Measurements from ENCODE around the gene GALNS.

The GALNS gene

GRCh38 chr16:88839745-88840599 is 16.8 kb downstream of the GALNS start:
- TF ChIP-seq CSDC2 (CRISPR knock-in tag; IDR thresholded peaks at IDR 0.05): no peak
- TF ChIP-seq GLIS3 (CRISPR knock-in tag; IDR thresholded peaks at IDR 0.05): no peak
- no peak for TF ChIP-seq OSR1 (CRISPR knock-in tag; IDR thresholded peaks at IDR 0.05)
- TF ChIP-seq ZC3H10 (CRISPR knock-in tag; IDR thresholded peaks at IDR 0.05): no peak
- no peak for TF ChIP-seq POU6F1 (CRISPR knock-in tag; IDR thresholded peaks at IDR 0.05; ENCODE audit: borderline replicate concordance, low read depth)
- TF ChIP-seq TSHZ2 (CRISPR knock-in tag; IDR thresholded peaks at IDR 0.05): no peak
- TF ChIP-seq ZFP3 (CRISPR knock-in tag; IDR thresholded peaks at IDR 0.05): no peak
- TF ChIP-seq CREB5 (CRISPR knock-in tag; IDR thresholded peaks at IDR 0.05; ENCODE audit: low read depth): no peak
- no peak for TF ChIP-seq SNAI2 (CRISPR knock-in tag; IDR thresholded peaks at IDR 0.05)
- no peak for TF ChIP-seq PPARA (CRISPR knock-in tag; IDR thresholded peaks at IDR 0.05; ENCODE audit: borderline replicate concordance)
- no peak for TF ChIP-seq BACH2 (CRISPR knock-in tag; IDR thresholded peaks at IDR 0.05; ENCODE audit: borderline replicate concordance)
- TF ChIP-seq ARNTL (CRISPR knock-in tag; IDR thresholded peaks at IDR 0.05; ENCODE audit: borderline replicate concordance, low read depth): no peak
- TF ChIP-seq ZNF565 (CRISPR knock-in tag; conservative IDR thresholded peaks at IDR 0.05; ENCODE audit: low read depth): no peak
- TF ChIP-seq ESRRG (CRISPR knock-in tag; IDR thresholded peaks at IDR 0.05): no peak
- ATAC-seq: no peak

GRCh38 chr16:88839026-88839529 is 17.7 kb downstream of the GALNS start:
- TF ChIP-seq TCF4 (CRISPR knock-in tag; IDR thresholded peaks at IDR 0.05; ENCODE audit: borderline replicate concordance) (no peak), PPARA (CRISPR knock-in tag; IDR thresholded peaks at IDR 0.05; ENCODE audit: borderline replicate concordance) (no peak), ZNF565 (CRISPR knock-in tag; conservative IDR thresholded peaks at IDR 0.05; ENCODE audit: low read depth) (no peak), CSRNP3 (CRISPR knock-in tag; IDR thresholded peaks at IDR 0.05) (no peak), GLIS3 (CRISPR knock-in tag; IDR thresholded peaks at IDR 0.05) (no peak), OSR1 (CRISPR knock-in tag; IDR thresholded peaks at IDR 0.05) (no peak), ARNTL (CRISPR knock-in tag; IDR thresholded peaks at IDR 0.05; ENCODE audit: borderline replicate concordance, low read depth) (no peak), CSDC2 (CRISPR knock-in tag; IDR thresholded peaks at IDR 0.05) (no peak), POU6F1 (CRISPR knock-in tag; IDR thresholded peaks at IDR 0.05; ENCODE audit: borderline replicate concordance, low read depth) (no peak), BACH2 (CRISPR knock-in tag; IDR thresholded peaks at IDR 0.05; ENCODE audit: borderline replicate concordance) (no peak), ZNF8 (CRISPR knock-in tag; IDR thresholded peaks at IDR 0.05) (no peak), PATZ1 (CRISPR knock-in tag; IDR thresholded peaks at IDR 0.05; ENCODE audit: borderline replicate concordance) (no peak), ZNF70 (CRISPR knock-in tag; IDR thresholded peaks at IDR 0.05) (no peak), ZFP30 (CRISPR knock-in tag; IDR thresholded peaks at IDR 0.05) (no peak), ZC3H10 (CRISPR knock-in tag; IDR thresholded peaks at IDR 0.05) (no peak), RARB (CRISPR knock-in tag; IDR thresholded peaks at IDR 0.05) (no peak), ESRRG (CRISPR knock-in tag; IDR thresholded peaks at IDR 0.05) (no peak)
- no peak for ATAC-seq

Data from SK-N-SH treated with all-trans-retinoic acid at 6 μM for 48 hours (cell line).